Gastrocnemius medialis (tissue), 4 donors: Measurements from ENCODE around the gene PAPOLG.

Source experiments
- POLR2A ChIP-seq, 2 donors: fragments of 450-650 bp; IDR thresholded peaks; one replicate each; pipeline ENCODE4 v1.6.1; 2017; ENCODE audit warnings: antibody characterized with exemption in 2 of 2, mild to moderate bottlenecking in 2 of 2, moderate library complexity in 2 of 2
- TF ChIP-seq, protein P1 (sequence below), 5 experiments: fragments of 450-650 bp in 3 of 5; fragments of 200-600 bp in 2 of 5; sonication (generic) in 2 of 5; IDR thresholded peaks in 4 of 5; conservative IDR thresholded peaks in 1 of 5; 1 replicate in 4 of 5; 2 replicates in 1 of 5; pipeline ENCODE4 v1.5.1; 2016 to 2019; ENCODE audit warnings: antibody characterized with exemption in 5 of 5, mild to moderate bottlenecking in 3 of 5, moderate library complexity in 3 of 5

DNA sequence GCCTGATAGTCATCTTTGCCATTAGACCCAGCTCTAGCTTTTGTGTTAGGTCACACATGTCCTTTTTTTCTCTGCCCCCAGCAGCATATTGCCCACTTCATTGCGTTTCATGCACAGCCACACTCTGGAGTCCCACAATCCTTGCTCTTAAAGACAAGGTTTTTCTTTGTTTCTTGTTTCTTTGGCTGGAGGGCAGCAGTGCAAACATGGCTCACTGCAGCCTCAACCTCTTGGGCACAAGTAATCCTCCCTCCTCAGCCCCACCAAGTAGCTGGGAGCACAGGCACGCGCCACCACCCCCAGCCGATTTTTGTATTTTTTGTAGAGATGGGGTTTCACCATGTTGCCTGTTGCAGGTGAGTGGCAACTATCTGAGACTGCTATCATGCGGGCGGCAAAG, 16.9 kb upstream of the PAPOLG start:
- TF ChIP-seq, protein P1, sequence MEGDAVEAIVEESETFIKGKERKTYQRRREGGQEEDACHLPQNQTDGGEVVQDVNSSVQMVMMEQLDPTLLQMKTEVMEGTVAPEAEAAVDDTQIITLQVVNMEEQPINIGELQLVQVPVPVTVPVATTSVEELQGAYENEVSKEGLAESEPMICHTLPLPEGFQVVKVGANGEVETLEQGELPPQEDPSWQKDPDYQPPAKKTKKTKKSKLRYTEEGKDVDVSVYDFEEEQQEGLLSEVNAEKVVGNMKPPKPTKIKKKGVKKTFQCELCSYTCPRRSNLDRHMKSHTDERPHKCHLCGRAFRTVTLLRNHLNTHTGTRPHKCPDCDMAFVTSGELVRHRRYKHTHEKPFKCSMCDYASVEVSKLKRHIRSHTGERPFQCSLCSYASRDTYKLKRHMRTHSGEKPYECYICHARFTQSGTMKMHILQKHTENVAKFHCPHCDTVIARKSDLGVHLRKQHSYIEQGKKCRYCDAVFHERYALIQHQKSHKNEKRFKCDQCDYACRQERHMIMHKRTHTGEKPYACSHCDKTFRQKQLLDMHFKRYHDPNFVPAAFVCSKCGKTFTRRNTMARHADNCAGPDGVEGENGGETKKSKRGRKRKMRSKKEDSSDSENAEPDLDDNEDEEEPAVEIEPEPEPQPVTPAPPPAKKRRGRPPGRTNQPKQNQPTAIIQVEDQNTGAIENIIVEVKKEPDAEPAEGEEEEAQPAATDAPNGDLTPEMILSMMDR (IDR thresholded peaks at IDR 0.05 in 4 of 5, conservative IDR thresholded peaks at IDR 0.05 in 1 of 5): no peak
- TF ChIP-seq POLR2A (IDR thresholded peaks at IDR 0.05): no peak
